Measurements from ENCODE around the gene SETD1A.

DNA sequence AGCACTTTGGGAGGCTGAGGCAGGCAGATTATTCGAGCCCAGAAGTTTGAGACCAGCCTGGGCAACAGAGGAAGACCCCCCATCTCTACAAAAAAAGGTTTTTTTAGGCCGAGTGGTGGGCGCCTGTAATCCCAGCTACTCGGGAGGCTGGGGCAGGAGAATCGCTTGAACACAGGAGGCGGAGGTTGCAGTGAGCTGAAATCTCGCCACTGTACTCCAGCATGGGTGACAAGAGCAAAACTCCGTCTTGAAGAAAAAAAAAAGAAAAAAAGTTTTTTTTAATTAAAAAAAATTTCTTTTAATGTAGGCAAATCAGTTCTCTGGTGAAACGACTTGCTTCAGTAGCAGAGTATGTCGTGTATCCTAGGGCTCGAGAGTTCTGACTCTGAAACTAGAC is 38.4 kb downstream of the SETD1A start:
- TF ChIP-seq, protein P1, sequence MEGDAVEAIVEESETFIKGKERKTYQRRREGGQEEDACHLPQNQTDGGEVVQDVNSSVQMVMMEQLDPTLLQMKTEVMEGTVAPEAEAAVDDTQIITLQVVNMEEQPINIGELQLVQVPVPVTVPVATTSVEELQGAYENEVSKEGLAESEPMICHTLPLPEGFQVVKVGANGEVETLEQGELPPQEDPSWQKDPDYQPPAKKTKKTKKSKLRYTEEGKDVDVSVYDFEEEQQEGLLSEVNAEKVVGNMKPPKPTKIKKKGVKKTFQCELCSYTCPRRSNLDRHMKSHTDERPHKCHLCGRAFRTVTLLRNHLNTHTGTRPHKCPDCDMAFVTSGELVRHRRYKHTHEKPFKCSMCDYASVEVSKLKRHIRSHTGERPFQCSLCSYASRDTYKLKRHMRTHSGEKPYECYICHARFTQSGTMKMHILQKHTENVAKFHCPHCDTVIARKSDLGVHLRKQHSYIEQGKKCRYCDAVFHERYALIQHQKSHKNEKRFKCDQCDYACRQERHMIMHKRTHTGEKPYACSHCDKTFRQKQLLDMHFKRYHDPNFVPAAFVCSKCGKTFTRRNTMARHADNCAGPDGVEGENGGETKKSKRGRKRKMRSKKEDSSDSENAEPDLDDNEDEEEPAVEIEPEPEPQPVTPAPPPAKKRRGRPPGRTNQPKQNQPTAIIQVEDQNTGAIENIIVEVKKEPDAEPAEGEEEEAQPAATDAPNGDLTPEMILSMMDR (IDR thresholded peaks at IDR 0.05) = no peak
- TF ChIP-seq EP300 (IDR thresholded peaks at IDR 0.05) = no peak
- TF ChIP-seq POLR2AphosphoS5 (IDR thresholded peaks at IDR 0.05) = no peak
